Upper lobe of left lung (tissue), 4 donors: ENCODE results near the gene PACSIN1.
A peak's percentile ranks its signal among the peaks of the same experiment; 100 is the strongest.

Experiments
- CTCF ChIP-seq, 6 experiments: fragments of 450-650 bp in 4 of 6; fragments of 200-600 bp in 2 of 6; sonication (generic) in 2 of 6; IDR thresholded peaks; one replicate each; pipeline ENCODE4 v1.5.1; 2016 to 2019; ENCODE audit warnings: antibody characterized with exemption in 6 of 6
- POLR2A ChIP-seq, 4 donors: fragments of 450-650 bp; IDR thresholded peaks; one replicate each; pipeline ENCODE4 v1.5.1; 2016 to 2017; ENCODE audit warnings: antibody characterized with exemption in 4 of 4, mild to moderate bottlenecking in 2 of 4
- POLR2AphosphoS5 ChIP-seq, 2 donors: sonication (generic); formaldehyde crosslinking; IDR thresholded peaks; one replicate each; pipeline ENCODE4 v1.5.1; 2017; ENCODE audit warnings: antibody characterized with exemption in 2 of 2

- TF ChIP-seq POLR2A (IDR thresholded peaks at IDR 0.05) (peak in 3 of 4 donors; percentile 69 to 87 (median 79)), POLR2AphosphoS5 (IDR thresholded peaks at IDR 0.05) (peak; percentile 79 to 89), CTCF (IDR thresholded peaks at IDR 0.05) (peak in 2 of 6 experiments; percentile 10 to 30)
These were observed 40.1 kb upstream of the PACSIN1 start, which contains the start of gene RPS10 for GRCh38 chr6:34425498-34426410.
